Measurements from ENCODE around the gene FBXW11.
"Not testable (repeated sequence)": the region's sequence is repeated elsewhere in the genome, so short reads cannot be mapped to it uniquely, and the experiment has no call there.

DNA sequence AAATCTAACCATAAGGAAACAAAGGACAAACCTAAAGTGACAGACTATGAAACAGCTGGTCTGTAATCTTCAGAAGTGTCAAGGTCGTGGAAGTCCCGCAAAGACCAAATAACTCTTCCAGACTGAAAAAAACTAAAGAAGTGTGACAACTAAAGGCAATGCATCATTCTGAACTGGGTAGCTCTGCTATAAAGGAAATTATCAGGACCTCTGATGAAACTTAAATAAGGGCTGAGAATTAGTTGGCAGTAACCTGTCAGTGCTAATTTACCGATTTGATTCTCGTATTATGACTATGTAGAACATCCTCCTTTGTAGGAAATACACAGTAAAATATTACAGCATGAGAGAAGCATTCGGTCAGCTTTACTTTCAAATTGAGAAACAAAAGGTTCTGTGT is 65.2 kb downstream of the FBXW11 start:
- TF ChIP-seq POLR2AphosphoS5 (IDR thresholded peaks at IDR 0.05; ENCODE audit: low read depth) = not testable (repeated sequence)
- TF ChIP-seq, protein P1, sequence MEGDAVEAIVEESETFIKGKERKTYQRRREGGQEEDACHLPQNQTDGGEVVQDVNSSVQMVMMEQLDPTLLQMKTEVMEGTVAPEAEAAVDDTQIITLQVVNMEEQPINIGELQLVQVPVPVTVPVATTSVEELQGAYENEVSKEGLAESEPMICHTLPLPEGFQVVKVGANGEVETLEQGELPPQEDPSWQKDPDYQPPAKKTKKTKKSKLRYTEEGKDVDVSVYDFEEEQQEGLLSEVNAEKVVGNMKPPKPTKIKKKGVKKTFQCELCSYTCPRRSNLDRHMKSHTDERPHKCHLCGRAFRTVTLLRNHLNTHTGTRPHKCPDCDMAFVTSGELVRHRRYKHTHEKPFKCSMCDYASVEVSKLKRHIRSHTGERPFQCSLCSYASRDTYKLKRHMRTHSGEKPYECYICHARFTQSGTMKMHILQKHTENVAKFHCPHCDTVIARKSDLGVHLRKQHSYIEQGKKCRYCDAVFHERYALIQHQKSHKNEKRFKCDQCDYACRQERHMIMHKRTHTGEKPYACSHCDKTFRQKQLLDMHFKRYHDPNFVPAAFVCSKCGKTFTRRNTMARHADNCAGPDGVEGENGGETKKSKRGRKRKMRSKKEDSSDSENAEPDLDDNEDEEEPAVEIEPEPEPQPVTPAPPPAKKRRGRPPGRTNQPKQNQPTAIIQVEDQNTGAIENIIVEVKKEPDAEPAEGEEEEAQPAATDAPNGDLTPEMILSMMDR (IDR thresholded peaks at IDR 0.05; ENCODE audit: insufficient read depth, low read length) = not testable (repeated sequence)
